GM21825 (cell line): ENCODE measurements around the gene TNXB.
"Not testable (repeated sequence)": the region's sequence is repeated elsewhere in the genome, so short reads cannot be mapped to it uniquely, and the experiment has no call there.

Source experiments
- ATAC-seq: cut with Tn5 transposase; IDR thresholded peaks from one replicate; pipeline ENCODE4 v1.9.1; 2021; ENCODE audit warnings: mild to moderate bottlenecking, moderate library complexity; ENCODE audit not compliant: unreplicated experiment

Gene TNXB

DNA sequence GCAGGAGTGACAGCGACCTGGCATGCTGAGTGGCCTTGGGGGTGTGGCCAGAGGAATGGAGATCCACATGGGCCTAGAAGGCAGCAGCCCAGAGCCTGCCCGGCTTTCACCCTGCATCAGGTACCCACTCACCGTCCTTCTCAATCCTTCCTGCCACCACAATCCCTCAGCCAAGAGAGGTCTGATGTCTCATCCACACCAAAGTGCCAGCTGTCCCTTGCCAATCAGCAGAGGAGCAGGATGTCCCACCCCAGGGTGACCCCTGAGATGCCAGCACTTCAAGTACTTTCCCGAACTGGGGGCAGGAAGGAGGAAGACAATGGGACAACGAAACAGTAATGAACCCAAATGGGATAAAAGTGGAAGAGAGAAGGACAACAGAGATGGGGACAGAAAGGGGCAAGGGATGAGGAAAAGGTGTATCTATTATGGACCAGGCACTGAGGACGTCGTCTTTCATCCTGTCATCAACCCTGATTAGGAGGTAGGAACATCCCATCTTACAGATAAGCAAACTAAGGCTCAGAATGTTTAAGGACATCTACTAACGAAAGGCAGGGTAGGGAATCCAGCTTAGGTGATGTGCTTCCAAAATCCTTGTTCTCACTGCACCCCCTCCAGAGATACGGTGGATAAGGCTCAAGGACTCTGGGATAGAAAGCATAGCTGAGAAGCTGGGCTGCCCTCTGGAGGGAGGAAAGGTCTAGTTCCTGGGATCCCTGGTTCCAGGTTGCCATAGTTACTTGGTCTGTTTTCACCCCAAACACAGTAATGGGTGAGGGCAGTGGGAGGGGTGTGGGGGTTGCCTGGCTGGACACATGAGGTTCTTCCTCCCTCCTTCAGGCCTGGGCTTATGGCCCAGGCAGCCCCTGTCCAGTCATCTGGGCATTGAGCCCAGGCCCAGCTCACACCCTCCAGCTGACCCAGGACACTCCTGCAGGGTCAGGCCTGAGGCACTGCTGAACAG, 4.5 kb upstream of the TNXB start:
- ATAC-seq = no peak

DNA sequence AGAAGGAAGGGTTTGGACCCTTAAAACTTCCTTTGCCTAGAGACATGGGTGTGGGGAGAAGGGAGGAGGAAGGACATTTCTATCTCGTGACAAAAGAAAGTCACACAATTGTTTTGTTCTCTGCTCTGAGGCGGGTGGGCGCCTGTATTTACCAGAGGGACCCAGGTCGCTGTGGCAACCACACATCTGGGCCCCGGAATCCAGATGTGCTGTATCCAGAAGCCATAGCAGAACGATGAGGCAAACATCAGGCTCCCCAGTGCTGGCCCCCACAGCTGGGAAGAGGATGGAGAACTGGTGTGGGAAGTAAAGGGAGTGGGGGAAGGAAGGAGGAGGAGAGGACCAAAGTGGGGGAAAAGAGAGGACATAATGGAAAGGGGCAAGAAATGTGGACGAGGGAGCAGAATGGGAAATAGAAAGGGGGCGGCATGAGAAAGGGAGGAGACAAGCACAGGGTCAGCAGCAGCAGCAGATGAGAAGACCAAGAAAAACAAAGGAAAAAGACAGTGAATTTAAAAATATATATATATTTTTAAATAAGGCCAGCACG, 3.4 kb upstream of the TNXB start:
- ATAC-seq = no peak

DNA sequence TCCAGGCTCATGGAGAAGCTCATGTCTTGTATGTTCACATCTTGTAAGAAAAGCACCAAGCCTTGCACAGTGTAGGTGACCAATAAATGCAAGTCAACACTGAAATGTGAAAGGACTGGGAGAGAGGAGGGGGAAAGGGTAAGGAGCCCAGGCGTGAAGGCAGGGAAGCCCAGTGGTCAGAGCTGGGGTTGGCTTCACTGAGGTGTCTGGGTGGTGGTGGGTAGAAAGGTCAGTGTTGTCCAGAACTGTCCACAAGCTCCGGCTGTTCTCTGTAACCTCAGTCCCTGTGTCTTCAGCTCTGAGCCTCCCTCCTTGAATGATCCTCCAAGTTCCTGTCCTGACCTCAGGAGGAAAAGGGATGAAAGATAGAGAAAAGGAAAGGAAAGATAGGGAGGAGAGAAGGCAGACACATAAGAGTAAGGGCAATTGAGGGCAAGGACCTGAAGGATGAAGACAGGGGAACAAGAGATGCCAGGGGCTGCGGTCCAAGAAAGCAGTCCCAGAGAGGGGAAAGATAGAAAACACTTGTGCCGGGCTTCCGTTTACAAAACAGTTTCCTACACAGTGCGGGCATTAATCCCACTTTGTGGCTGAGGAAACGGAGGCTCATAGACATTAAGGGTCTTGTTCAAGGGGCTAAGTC, 2.4 kb upstream of the TNXB start:
- no peak for ATAC-seq

DNA sequence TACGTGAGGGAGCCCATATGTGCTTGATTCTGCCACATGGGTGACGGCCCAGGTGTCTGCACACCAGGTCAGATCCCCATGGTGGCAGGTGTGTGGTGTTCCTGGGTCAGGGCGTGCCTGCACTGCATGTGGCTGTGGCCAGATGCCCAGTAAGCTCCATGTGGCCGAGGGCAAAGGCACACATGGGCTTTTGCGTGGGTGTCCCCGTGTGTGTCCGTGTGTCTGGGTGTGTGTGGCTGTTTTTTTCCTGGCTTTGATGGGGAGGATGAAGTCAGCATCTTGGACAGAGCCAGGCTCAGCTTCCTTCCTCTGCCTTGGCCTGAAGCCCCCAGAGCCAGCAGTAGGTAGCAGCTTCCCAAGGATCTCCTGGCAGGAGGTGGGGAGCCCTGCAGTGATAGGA, 1.5 kb upstream of the TNXB start:
- ATAC-seq = no peak

DNA sequence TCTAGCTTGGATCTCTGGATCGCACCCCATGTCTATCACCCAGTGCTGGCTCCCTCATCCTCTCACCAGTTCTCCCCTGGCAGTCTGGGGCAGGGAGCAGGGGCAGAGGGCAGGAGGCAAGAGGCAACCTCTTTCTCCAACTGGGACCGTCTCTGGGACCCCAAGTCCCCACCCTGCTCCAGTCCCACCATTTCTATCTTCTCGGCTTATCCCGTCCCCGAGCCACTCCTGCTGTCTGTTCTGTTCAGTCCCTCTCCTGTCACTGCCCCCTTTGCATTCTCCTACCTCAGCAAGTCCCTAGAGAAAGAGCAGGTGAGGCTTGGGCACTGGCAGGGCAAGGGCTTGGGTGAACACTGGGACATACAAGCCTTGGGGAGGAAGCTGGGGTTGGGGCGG, 625 bp upstream of the TNXB start:
- no peak for ATAC-seq

DNA sequence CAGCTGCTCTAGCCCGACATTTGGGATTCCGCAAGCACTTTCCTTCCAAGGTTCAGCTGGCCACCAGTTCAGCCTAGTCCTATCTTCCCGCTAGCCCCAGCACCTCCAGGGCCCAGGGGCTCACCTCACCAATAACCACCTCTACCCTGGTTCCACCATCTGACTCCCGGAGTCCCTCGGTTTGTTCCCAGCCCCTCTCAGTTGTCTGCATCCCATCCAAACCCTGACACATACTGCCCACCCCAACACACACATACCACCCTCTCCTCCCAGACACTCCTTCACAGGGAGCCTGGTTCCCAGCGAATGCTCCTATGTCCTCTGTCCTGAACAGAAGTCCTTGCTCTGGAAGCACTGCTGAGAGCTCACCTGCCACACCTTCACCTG, 418 bp downstream of the TNXB start:
- no peak for ATAC-seq

DNA sequence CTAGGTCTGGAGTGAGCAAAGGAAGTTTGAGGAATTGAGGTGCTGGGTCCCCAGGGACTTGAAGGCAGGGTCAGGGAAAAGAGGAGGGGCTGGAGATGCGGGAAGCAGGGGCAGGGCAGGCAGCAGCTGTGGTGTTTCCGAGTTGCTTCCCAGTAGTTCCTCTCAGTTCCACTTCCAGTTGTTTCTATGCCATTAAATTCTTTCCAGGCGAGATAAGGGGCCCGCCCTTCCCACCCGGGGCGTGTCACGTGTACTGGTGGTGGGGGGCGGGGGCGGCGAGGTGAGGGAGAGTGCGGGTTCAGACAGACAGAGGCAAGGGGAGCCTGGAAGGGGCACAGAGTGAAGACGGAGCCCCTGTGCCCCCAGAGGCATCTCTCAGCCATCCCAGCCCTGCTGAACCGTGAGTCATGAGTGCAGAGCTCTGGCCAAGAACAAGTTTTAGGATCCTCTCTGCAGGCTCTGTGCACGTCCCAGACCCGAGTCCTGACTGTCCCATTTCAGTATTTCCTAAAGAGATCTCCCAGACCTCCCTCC, 977 bp downstream of the TNXB start:
- no peak for ATAC-seq

DNA sequence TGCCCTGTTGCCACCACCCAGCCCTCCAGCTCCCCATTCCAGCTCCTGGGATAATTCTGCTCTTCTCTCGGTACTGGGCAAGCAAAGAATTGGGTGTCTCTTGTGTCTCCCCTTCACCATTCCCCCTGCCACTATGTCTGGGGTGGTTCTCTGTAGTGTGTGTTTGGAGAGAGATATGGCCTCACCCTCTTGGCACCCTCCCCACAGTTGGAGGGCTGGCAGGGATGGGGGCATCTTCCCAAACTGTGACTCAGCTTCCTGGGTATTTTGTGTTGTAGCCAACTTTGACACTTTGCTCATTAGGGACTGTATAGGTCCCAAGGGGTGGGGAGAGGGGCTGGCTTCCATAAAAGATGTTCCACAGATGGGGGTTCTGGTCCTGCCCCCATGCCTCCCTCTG, 1.7 kb downstream of the TNXB start:
- no peak for ATAC-seq

DNA sequence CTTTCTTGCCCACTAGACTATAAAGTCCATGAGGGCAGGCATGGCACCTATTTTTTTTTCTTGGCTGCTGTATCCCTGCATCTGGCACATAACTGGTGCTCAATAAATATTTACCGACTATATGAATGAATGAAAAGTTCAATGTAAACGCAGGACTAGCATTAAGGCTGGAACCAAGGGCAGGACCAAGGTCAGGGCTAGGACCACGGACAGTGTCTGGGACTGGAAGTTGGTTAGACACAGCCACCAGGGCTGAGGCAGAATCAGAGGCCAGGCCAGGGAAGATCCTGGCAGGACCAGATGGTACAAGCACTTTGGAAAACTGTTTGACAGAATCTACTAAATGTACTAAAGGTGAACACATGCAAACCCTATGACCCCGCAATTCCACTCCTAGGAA, 3.7 kb downstream of the TNXB start:
- no peak for ATAC-seq

DNA sequence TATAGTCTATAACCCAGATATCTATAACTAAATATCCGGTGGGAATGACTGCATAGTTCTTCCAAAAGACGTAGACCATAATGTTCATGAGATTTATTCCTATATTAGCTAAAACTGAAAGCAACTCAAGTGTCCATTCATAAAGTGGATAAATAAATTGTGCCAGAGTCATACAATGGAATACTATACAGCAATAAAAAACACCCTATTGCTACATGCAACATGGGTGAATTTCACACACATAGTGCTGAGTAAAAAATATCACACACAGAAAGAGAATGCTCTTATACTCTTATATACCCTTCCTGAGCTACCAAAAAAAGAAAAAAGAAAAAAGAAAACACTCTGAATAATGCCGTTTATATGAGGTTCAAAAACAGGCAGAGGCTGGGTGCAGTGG, 6.9 kb downstream of the TNXB start:
- no peak for ATAC-seq

DNA sequence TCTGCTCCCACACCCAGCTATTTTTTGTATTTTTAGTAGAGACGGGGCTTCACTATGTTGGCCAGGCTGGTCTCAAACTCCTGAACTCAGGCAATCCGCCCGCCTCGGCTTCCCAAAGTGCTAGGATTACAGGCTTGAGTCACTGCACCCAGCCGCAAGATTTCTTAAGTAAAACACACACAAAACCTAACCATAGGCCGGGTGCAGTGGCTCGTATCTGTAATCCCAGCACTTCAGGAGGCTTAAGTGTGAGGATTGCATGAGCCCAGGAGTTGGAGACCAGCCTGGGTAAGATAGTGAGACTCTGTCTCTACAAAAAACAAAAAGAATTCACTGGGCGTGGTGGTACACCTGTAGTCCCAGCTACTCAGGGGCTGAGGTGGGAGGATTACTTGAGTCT, 8.9 kb downstream of the TNXB start:
- ATAC-seq = not testable (repeated sequence)

DNA sequence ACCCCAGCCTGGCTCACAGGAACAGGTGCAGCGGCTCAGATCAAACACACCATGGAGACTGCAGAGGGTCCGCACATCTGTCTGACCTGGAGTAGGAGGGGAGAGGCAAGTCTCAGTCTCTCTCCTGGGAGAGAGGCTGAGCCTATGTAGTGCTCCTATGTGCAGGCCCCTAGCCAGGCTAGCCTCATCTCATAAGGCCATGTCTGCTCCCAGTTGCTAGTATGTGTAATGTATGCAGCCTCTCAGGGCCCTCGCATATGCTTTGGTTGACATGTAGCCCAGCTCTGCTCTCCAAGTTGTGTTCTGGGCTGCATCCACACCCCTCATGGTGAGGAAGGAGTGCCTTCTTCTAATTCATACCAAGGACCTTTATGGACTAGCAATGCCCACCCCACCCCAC, 11.8 kb downstream of the TNXB start:
- ATAC-seq = no peak

DNA sequence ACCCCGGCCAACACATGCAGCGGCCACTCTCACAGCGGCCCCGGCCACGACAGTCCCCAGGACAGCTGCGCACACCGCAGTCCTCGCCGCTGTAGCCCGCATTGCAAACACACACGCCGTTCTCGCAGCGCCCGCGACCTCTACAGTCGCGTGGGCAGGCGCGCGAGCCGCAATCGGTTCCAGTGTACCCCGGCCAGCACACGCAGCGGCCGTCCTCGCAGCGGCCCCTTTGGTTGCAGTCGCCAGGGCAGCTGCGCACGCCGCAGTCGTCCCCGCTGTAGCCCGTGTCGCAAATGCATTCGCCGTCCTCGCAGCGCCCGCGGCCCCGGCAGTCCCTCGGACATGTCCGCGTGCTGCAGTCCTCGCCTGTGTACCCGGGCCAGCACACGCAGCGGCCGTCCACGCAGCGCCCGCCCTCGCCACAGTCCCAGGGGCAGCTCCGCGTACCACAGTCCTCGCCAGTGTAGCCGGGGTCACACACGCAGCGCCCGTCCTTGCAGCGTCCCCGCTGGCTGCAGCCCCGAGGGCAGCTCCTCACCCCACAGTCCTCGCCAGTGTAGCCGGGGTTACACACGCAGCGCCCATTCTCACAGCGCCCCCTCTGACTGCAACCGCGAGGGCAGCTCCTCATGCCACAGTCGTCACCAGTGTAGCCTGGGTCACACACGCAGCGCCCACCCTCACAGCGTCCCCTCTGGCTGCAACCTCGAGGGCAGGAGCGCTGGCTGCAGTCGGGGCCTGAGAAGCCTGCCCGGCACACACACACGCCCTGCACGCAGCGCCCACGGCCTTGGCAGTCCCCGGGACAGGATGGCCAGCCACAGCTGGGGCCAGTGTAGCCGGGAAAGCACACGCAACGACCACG, 12.5 kb downstream of the TNXB start:
- ATAC-seq = no peak

DNA sequence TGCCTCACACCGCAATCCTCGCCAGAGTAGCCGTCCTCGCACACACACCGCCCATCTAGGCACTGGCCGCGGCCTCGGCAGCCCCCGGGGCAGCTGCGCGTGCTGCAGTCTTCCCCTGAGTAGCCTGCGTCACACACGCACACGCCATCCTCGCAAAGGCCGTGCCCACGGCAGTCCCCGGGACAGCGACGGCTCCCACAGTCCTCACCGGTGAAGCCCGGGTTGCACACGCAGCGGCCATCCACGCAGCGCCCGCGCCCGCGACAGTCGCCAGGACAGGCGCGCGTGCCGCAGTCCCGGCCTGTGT, 13.1 kb downstream of the TNXB start:
- ATAC-seq = no peak

DNA sequence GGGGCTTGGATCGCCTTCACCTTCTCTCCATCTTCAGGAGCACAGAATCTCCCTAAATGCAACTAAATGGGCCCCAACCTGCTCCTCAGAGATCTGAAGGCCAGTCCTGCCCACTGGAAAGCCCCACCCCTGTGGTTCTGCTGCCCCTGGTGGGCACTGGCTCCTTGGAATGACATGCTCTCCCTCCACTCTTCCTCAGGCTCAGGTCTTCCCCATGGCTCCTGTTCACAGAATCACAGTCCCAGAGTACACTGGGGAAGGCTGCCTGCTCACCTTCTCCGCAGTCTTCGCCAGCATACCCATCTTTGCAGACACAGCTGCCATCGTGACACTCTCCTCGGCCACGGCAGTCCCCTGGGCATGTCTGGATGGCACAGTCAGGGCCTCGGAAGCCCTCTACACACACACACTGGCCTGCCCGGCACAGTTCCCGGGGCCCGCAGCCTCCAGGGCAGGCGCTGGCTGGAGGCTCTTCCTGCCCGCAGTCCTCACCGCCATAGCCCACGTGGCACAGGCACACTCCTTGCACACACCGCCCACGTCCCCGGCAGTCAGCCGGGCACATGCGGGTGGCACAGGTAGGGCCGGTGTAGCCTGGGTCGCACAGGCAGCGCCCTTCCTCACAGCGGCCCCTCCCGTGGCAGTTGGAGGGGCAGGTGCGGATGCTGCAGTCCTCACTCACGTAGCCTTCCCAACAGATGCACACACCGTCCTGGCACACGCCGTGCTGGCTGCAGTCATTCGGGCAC, 13.6 kb downstream of the TNXB start:
- no peak for ATAC-seq

DNA sequence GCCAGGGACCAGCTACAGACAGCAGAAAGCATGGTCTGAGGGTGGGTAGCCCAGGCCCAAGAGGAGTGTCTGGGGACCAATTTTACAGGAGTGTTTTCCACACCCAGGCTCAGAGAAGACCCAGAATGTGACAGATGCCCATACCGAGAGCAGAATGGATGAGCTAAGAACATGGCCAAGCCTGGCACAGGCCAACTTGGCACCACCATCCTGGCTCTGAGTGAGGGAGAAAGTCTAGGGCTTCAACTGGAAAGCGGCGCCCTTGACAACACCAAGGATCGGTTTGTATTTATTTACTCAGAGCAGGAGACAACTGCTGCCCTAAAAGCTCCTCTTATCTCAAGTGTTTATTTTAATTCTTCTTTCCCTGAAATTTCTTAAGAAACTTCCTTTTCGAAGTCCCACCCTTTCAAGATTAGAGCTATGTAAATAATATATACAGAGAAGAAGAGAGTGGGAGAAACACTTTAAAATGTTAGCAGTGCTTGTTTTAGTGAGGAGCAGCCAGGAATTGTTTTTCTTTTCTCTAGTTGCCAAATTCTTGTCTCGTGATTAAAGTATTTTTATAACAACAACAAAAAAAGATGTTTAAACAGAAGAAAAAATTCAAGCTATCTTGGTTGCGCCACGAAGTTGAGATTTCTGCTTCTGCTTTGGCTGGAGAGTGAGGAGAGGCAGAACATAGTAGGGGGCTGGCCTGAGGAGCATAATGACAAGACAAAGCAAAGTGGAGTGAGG, 16.2 kb downstream of the TNXB start:
- no peak for ATAC-seq

DNA sequence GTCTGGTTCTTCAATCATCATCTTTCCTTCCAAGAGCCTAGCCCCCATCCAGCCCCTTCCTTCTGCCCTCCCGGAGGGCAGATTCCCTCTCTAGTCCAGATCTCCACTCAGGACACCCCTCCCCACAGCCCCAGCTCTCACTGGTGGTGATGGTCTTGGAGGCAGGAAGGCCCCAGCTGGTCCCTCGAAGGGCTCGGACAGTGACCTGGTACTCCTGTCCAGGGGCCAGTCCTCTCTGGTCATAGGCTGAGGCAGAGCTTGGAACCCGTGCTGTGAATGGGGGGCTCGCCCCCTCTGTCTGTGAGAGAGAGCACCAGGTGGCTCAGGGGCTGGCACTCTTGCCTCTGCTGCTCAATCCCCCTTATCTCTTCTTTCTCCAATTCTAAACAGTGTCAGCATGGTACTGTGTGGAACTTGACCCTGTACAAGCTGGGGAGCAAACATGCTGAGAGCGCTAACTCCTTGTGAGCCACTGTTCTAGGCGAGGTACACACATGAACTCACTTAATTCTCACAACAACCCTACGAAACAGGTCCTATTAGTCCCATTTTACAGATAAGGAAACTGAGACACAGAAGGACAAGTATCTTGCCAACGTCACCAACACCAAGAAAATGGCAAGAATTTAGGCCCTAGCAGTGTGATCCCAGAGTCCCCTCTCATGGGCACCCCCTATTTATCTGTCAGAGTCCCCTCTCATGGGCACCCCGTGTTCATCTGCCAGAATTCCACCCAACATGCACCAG, 19.9 kb downstream of the TNXB start:
- no peak for ATAC-seq

DNA sequence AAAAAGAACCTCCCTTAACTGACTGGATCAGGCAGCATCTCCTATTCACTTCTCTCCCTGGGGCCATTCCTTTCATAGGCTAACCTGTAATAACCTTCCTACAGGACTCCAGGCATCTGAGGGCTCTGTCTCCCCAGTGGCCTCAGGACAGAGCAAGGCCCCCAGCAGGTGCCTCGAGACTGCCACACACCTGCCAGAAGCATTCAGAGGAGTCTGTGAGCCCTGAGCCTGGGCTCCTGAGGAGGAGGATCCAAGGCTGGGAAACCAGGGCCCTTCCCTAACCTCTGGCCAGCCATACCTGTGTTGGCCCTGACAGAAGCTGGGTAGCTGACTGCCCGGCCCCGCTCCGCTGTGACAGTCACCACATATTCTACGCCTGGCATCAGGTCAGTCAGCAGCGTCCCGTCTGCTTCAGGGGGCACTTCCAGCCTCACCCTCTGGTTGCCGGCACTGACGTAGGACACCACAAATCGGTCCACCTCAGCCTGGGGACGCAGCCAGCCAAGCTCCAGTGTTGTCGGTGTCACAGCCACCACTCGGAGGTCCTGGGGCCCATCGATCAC, 20.6 kb downstream of the TNXB start:
- ATAC-seq = no peak
